ENCODE data around the gene ZNF146. TPM values are rescaled to one million over a fixed set of nuclear protein-coding genes. Genes with fewer than 3 reads are reported as not detected.
"Not testable (repeated sequence)": the region's sequence is repeated elsewhere in the genome, so short reads cannot be mapped to it uniquely, and the experiment has no call there.

ZNF146 gene
- total RNA-seq, 1 donor from 2014 or later, result 84.6 TPM

DNA sequence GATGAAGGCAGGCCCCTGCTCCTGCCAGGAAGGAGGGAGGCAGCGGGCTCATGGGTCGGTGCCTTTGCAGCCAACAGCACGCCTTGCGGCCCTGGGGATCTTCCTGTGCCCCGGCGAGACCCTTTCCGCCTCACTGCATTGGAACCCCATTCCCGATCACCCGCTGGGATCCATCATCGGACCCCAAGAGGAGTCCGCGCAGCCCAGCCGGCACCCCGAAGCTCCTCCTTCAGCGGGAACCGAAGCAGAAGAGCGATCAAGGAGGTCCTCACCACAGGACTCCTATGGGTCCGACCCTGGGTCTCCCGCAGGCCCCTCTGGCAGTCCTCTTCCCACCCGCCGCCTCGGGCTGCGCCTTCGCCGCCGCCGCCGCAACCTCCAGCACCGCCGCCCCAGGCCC lies 53.7 kb downstream of the ZNF146 start:
- intact Hi-C loops (cut with micrococcal nuclease); H3K27ac Mint-ChIP-seq; H3K4me1 Mint-ChIP-seq; H3K4me3 Mint-ChIP-seq; H3K36me3 Mint-ChIP-seq (ENCODE audit: low read depth); H3K27me3 Mint-ChIP-seq; DNase-seq: not testable (repeated sequence)
- peaks cover 14% of the 10 kb centered on the region for H3K9me3 Mint-ChIP-seq

DNA sequence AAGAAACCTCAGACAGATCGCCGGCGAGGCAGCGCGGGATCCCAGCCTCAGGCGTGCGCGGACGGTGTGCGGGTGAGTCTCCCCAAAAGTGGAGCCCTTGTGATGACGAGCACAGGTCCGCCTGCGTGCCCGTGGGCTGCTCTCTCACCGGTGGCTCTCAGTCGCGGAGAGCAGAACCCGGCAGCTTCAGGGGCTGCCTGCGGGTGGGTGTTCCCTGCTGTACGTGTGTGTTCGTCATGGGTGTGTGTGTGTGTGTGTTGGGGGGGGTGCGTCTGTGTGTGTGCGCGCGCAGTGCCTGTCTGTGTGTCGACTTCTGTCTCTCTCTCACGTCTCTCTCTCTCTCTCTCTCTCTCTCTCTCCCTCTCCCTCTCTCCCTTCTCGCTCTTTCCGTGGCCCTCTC lies 54.4 kb downstream of the ZNF146 start:
- H3K27ac Mint-ChIP-seq; DNase-seq; H3K36me3 Mint-ChIP-seq (ENCODE audit: low read depth); H3K27me3 Mint-ChIP-seq; intact Hi-C loops (cut with micrococcal nuclease); H3K4me1 Mint-ChIP-seq; H3K4me3 Mint-ChIP-seq: not testable (repeated sequence)
- peaks cover 11% of the 10 kb centered on the region for H3K9me3 Mint-ChIP-seq

Other genes starting within 250 kb of the ZNF146 start
- 21.4 and 23.1 TPM in 2 replicates for gene SDHAF1, start 219.9 kb upstream of the ZNF146 start, total RNA-seq
- gene SYNE4, start 206.3 kb upstream of the ZNF146 start, total RNA-seq, result 2.2 and 2.9 TPM in 2 replicates
- 46.1 and 50.7 TPM in 2 replicates for gene ALKBH6, start 200.9 kb upstream of the ZNF146 start, total RNA-seq
- 0.96 and 1.6 TPM in 2 replicates for gene CLIP3, start 182.2 kb upstream of the ZNF146 start, total RNA-seq
- 1.5 and 2.0 TPM in 2 replicates for gene THAP8, start 160.8 kb upstream of the ZNF146 start, total RNA-seq
- gene WDR62, start 160.2 kb upstream of the ZNF146 start, total RNA-seq, result 24.9 and 25.9 TPM in 2 replicates
- gene OVOL3, start 104.0 kb upstream of the ZNF146 start, total RNA-seq, result not detected in 2 replicates
- gene POLR2I, start 100.2 kb upstream of the ZNF146 start, total RNA-seq, result 83.4 and 86.3 TPM in 2 replicates
- gene TBCB, start 99.6 kb upstream of the ZNF146 start, total RNA-seq, result 129 and 133 TPM in 2 replicates
- gene CAPNS1, start 75.0 kb upstream of the ZNF146 start, total RNA-seq, result 351 and 362 TPM in 2 replicates
- not detected in 2 replicates for gene COX7A1, start 62.7 kb upstream of the ZNF146 start, total RNA-seq
- gene ZNF565, start 441 bp upstream of the ZNF146 start, total RNA-seq, result 1.6 and 2.2 TPM in 2 replicates
- 2.2 and 3.2 TPM in 2 replicates for gene ZFP14, start 164.1 kb downstream of the ZNF146 start, total RNA-seq
- 4.4 and 4.8 TPM in 2 replicates for gene ZFP82, start 203.5 kb downstream of the ZNF146 start, total RNA-seq